ENCODE measurements around the gene SPDYE3.
"Not testable (repeated sequence)": the region's sequence is repeated elsewhere in the genome, so short reads cannot be mapped to it uniquely, and the experiment has no call there.

Gene SPDYE3

DNA sequence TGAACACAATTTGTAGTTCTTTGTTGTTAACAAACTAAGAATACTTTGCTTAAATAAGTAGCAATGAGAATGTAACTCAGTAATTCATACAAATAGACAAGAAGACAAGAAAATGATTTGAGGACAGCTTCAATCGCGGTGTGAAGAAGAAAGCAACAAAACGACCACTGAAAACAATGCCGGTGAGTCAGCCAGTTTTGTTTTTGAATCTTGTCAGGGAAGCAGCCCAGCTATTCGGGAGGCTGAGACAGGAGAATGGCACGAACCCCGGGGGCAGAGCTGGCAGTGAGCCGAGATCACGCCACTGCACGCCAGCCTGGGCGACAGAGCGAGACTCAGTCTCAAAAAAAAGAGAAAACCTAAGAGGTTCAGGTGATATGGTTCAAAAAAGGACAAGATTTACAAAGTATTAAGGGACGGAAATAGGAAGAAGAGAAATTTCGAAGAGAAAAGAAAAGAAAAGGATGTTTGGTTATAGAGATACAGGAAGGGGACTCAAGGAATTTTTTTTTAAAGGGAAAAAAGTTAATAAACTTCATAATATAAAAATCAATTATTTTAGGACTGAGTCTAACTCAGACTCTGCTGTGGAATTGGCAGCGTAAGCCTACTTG lies 30.7 kb downstream of the SPDYE3 start:
- H3K9me3 ChIP-seq (ENCODE audit: control insufficient read depth, low read length); H3K9ac ChIP-seq (ENCODE audit: low read length); H3K4me1 ChIP-seq (ENCODE audit: control insufficient read depth, insufficient read depth, low read length); H3K4me3 ChIP-seq (ENCODE audit: low read length); DNase-seq (ENCODE audit: low read depth); H3K27me3 ChIP-seq (replicated peaks; ENCODE audit: control insufficient read depth, insufficient read depth, low read length): not testable (repeated sequence)
- peaks cover 24% of the 10 kb centered on the region for H3K36me3 ChIP-seq (ENCODE audit: control insufficient read depth, insufficient read depth, low read length, severe bottlenecking)

- H3K36me3 ChIP-seq (ENCODE audit: control insufficient read depth, insufficient read depth, low read length, severe bottlenecking): peaks cover 32% of the 10 kb centered on the region
- DNase-seq (ENCODE audit: low read depth); H3K27me3 ChIP-seq (replicated peaks; ENCODE audit: control insufficient read depth, insufficient read depth, low read length); H3K4me1 ChIP-seq (ENCODE audit: control insufficient read depth, insufficient read depth, low read length); H3K9ac ChIP-seq (ENCODE audit: low read length); H3K9me3 ChIP-seq (ENCODE audit: control insufficient read depth, low read length); H3K4me3 ChIP-seq (ENCODE audit: low read length): not testable (repeated sequence)
These were observed 33.8 kb downstream of the SPDYE3 start for GRCh38 chr7:100341286-100341685.

DNA sequence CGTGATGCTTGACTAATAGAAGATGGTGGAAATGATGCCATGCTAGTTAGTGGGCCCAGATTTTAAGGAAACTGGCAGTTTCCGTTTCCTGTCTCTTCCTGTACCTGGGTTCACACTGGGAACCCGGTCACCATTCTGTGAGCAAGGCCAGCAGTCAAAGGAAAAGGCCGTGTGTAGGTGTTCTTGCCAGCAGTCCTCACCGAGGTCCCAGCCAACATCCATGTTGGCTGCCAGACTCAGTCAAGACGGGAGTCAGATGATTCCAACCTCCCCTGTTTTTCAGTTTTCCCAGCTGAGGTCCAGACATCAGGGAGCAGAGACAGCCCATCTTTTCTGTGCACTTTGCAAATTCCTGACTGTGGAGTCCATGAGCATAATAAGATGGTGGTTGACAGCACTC lies 35.3 kb downstream of the SPDYE3 start:
- Histone ChIP-seq H3K27me3 (replicated peaks; ENCODE audit: control insufficient read depth, insufficient read depth, low read length) (no peaks in the 10 kb centered on the region), H3K4me1 (ENCODE audit: control insufficient read depth, insufficient read depth, low read length) (peaks cover 21% of the 10 kb centered on the region), H3K36me3 (ENCODE audit: control insufficient read depth, insufficient read depth, low read length, severe bottlenecking) (peaks cover 44% of the 10 kb centered on the region), H3K4me3 (ENCODE audit: low read length) (no peak overlapping the region), H3K9me3 (ENCODE audit: control insufficient read depth, low read length) (no peaks in the 10 kb centered on the region), H3K9ac (ENCODE audit: low read length) (no peak overlapping the region)
- no peak for DNase-seq (ENCODE audit: low read depth)

DNA sequence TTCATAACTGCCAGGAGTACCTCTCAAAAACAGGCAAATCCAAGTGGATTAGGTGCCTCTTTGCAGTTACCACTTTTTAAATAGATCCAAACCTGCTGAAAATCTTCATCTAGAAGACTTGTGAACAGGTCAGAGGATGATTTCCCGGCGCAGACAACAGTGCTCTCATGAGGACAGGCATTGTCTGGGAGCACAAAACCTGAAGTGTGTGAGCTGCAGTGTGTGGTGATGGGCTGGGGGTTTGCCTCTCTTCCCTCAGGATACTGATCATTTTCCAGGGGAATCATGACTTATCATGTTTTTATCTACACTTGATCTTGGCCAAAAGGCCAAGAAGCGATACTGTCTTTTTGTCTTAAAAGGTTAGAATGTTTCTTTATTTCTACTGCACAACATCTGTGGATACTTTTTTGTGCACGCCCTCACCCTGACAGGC lies 36.6 kb downstream of the SPDYE3 start:
- H3K9me3 ChIP-seq (ENCODE audit: control insufficient read depth, low read length); DNase-seq (ENCODE audit: low read depth); H3K4me3 ChIP-seq (ENCODE audit: low read length); H3K27me3 ChIP-seq (replicated peaks; ENCODE audit: control insufficient read depth, insufficient read depth, low read length): not testable (repeated sequence)
- Histone ChIP-seq H3K4me1 (ENCODE audit: control insufficient read depth, insufficient read depth, low read length) (peaks cover 34% of the 10 kb centered on the region), H3K9ac (ENCODE audit: low read length) (peak overlapping the region; percentile 34), H3K36me3 (ENCODE audit: control insufficient read depth, insufficient read depth, low read length, severe bottlenecking) (peaks cover 40% of the 10 kb centered on the region)

DNA sequence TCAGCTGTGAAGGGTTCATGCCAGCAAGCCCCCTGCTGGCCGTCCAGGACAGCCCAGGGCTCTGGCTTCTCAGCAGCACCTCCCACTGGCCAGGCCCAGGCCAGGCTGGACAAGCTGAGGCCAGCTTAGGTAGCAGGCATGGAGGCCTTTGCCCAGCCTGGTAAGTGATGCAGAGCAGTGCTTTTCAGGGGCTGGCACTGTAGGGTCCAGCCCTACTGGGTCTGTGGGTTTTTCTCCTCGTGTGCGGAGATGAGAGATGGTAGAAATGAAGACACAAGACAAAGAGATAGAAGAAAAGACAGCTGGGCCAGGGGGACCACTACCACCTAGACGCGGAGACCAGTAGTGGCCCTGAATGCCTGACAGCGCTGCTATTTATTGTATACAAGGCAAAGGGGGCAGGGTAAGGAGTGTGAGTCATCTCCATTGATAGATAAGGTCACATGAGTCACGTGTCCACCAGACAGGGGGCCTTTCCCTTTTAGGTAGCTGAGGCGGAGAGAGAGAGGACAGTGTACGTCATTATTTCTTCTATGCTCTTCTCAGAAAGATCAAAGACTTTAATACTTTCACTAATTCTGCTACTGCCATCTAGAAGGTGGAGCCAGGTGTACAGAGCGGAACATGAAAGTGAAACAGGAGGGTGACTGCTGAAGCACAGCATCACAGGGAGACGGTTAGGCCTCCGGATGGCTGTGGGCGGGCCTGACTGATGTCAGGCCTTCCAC lies 37.2 kb downstream of the SPDYE3 start:
- Histone ChIP-seq H3K4me1 (ENCODE audit: control insufficient read depth, insufficient read depth, low read length) (peaks cover 40% of the 10 kb centered on the region), H3K36me3 (ENCODE audit: control insufficient read depth, insufficient read depth, low read length, severe bottlenecking) (peaks cover 44% of the 10 kb centered on the region)
- peak; percentile 36 for DNase-seq (ENCODE audit: low read depth)

GRCh38 chr7:100345288-100345672 lies 37.8 kb downstream of the SPDYE3 start:
- Histone ChIP-seq H3K4me1 (ENCODE audit: control insufficient read depth, insufficient read depth, low read length) (peaks cover 45% of the 10 kb centered on the region), H3K36me3 (ENCODE audit: control insufficient read depth, insufficient read depth, low read length, severe bottlenecking) (peaks cover 48% of the 10 kb centered on the region)
- not testable (repeated sequence) for H3K4me3 ChIP-seq (ENCODE audit: low read length); H3K9me3 ChIP-seq (ENCODE audit: control insufficient read depth, low read length); H3K9ac ChIP-seq (ENCODE audit: low read length); H3K27me3 ChIP-seq (replicated peaks; ENCODE audit: control insufficient read depth, insufficient read depth, low read length)
- peak; percentile 68 for DNase-seq (ENCODE audit: low read depth)

More for the DNA sequence above, 37.2 kb downstream of the SPDYE3 start:
- not testable (repeated sequence) for H3K27me3 ChIP-seq (replicated peaks; ENCODE audit: control insufficient read depth, insufficient read depth, low read length); H3K9me3 ChIP-seq (ENCODE audit: control insufficient read depth, low read length); H3K4me3 ChIP-seq (ENCODE audit: low read length)
- peak overlapping the region; percentile 46 for H3K9ac ChIP-seq (ENCODE audit: low read length)

GRCh38 chr7:100346921-100347320 lies 39.4 kb downstream of the SPDYE3 start:
- H3K9ac ChIP-seq (ENCODE audit: low read length): peak overlapping the region; percentile 75
- peaks cover 56% of the 10 kb centered on the region for H3K36me3 ChIP-seq (ENCODE audit: control insufficient read depth, insufficient read depth, low read length, severe bottlenecking)
- H3K9me3 ChIP-seq (ENCODE audit: control insufficient read depth, low read length): no peaks in the 10 kb centered on the region
- H3K4me1 ChIP-seq (ENCODE audit: control insufficient read depth, insufficient read depth, low read length): peaks cover 54% of the 10 kb centered on the region
- H3K4me3 ChIP-seq (ENCODE audit: low read length): no peak overlapping the region
- no peaks in the 10 kb centered on the region for H3K27me3 ChIP-seq (replicated peaks; ENCODE audit: control insufficient read depth, insufficient read depth, low read length)
- DNase-seq (ENCODE audit: low read depth): no peak

DNA sequence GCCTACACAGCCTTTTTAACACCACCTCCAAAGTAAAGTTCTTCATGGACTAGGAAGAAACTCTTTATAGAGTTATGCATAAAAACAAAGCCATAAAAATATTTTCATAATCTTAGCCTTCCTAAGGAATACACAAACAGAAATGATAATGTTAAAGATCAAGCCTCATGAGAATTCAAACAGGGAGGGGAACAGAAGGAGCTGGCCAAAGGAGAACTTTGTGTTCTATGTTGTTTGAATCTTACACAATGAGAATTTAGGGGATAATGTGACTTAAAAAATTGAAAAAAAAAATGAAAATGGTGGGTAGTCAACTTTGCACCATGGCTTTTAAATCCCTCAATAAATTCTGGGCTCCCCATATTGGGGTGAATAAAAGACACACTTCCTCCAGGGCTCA lies 41.3 kb downstream of the SPDYE3 start:
- H3K36me3 ChIP-seq (ENCODE audit: control insufficient read depth, insufficient read depth, low read length, severe bottlenecking): peaks cover 55% of the 10 kb centered on the region
- H3K4me3 ChIP-seq (ENCODE audit: low read length): no peak overlapping the region
- H3K9me3 ChIP-seq (ENCODE audit: control insufficient read depth, low read length): no peaks in the 10 kb centered on the region
- H3K4me1 ChIP-seq (ENCODE audit: control insufficient read depth, insufficient read depth, low read length): peaks cover 54% of the 10 kb centered on the region
- no peak for DNase-seq (ENCODE audit: low read depth)
- H3K27me3 ChIP-seq (replicated peaks; ENCODE audit: control insufficient read depth, insufficient read depth, low read length): no peaks in the 10 kb centered on the region
- H3K9ac ChIP-seq (ENCODE audit: low read length): peak overlapping the region; percentile 75

- Histone ChIP-seq H3K4me3 (ENCODE audit: low read length) (no peak overlapping the region), H3K27me3 (replicated peaks; ENCODE audit: control insufficient read depth, insufficient read depth, low read length) (no peaks in the 10 kb centered on the region), H3K9me3 (ENCODE audit: control insufficient read depth, low read length) (no peaks in the 10 kb centered on the region), H3K4me1 (ENCODE audit: control insufficient read depth, insufficient read depth, low read length) (peaks cover 53% of the 10 kb centered on the region), H3K9ac (ENCODE audit: low read length) (peak overlapping the region; percentile 63), H3K36me3 (ENCODE audit: control insufficient read depth, insufficient read depth, low read length, severe bottlenecking) (peaks cover 64% of the 10 kb centered on the region)
- no peak for DNase-seq (ENCODE audit: low read depth)
These were observed 42.3 kb downstream of the SPDYE3 start for GRCh38 chr7:100349757-100350156.

GRCh38 chr7:100351657-100352058 lies 44.2 kb downstream of the SPDYE3 start:
- Histone ChIP-seq H3K9me3 (ENCODE audit: control insufficient read depth, low read length) (no peaks in the 10 kb centered on the region), H3K27me3 (replicated peaks; ENCODE audit: control insufficient read depth, insufficient read depth, low read length) (no peaks in the 10 kb centered on the region), H3K4me3 (ENCODE audit: low read length) (no peak overlapping the region), H3K9ac (ENCODE audit: low read length) (peak overlapping the region; percentile 29), H3K4me1 (ENCODE audit: control insufficient read depth, insufficient read depth, low read length) (peaks cover 45% of the 10 kb centered on the region), H3K36me3 (ENCODE audit: control insufficient read depth, insufficient read depth, low read length, severe bottlenecking) (peaks cover 72% of the 10 kb centered on the region)
- no peak for DNase-seq (ENCODE audit: low read depth)

DNA sequence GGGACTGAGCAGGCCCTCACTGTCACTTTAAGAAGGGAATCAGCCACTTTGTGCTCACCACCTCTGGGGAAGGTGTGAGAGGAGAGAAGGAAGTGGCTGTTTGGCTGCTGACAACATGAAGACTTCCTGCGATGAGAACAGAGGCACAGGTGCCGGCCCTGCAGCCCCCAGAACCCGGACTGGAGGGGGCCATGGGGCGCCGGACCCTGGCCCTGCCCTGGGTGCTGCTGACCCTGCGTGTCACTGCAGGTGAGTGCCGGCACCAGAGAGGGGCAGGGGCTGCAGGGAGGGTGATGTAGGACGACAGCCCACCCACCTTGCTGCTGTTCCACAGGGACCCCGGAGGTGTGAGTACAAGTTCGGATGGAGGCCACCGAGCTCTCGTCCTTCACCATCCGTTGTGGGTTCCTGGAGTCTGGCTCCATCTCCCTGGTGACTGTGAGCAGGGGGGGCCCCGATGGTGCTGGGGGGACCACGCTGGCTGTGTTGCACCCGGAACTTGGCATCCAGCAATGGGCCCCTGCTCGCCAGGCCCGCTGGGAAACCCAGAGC lies 44.8 kb downstream of the SPDYE3 start:
- not testable (repeated sequence) for H3K9me3 ChIP-seq (ENCODE audit: control insufficient read depth, low read length); H3K27me3 ChIP-seq (replicated peaks; ENCODE audit: control insufficient read depth, insufficient read depth, low read length); H3K4me3 ChIP-seq (ENCODE audit: low read length); DNase-seq (ENCODE audit: low read depth); H3K9ac ChIP-seq (ENCODE audit: low read length)
- Histone ChIP-seq H3K36me3 (ENCODE audit: control insufficient read depth, insufficient read depth, low read length, severe bottlenecking) (peaks cover 74% of the 10 kb centered on the region), H3K4me1 (ENCODE audit: control insufficient read depth, insufficient read depth, low read length) (peaks cover 38% of the 10 kb centered on the region)
